HG03135 (cell line): ENCODE data around the gene ZFR.
"Not testable (repeated sequence)": the region's sequence is repeated elsewhere in the genome, so short reads cannot be mapped to it uniquely, and the experiment has no call there.

Experiments used
- ATAC-seq: cut with Tn5 transposase; IDR thresholded peaks from one replicate; pipeline ENCODE4 v1.9.1; 2021; ENCODE audit warnings: mild to moderate bottlenecking, moderate library complexity; ENCODE audit not compliant: unreplicated experiment

The ZFR gene

DNA sequence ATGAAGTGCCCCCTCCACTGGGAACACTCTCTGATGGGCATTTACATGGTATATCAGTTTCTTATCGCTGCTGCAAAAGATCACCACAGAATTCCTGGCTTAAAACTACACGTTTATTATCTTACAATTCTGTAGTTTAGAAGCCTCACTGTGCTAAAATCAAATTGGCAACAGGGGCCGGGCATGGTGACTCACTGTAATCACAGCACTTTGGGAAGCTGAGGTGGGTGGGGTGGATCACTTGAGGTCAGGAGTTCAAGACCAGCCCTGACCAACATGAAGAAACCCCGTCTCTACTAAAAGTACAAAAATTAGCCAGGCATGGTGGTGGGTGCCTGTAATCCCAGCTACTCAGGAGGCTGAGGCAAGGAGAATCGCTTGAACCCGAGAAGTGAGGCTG, 7.8 kb upstream of the ZFR start:
- not testable (repeated sequence) for ATAC-seq

DNA sequence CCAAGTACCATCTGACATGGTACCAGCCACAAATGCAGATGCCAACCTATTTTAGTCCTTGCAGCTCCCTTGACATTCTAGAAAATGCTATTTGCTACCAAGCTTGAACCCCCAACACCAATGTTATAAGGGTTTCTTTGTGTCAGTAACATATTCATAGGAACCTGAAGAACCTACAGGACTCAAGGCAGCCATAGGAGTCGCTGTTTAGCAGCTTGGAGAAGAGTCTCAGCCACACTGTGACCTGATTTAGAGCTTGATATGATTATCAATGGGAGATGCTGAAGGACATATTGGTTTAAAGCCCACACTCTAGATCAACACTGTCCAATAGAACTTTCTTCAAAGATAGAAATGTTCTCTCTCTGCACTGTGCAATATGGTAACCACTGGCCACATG, 6.4 kb upstream of the ZFR start:
- ATAC-seq = no peak

- no peak for ATAC-seq
Measured at GRCh38 chr5:32449262-32449661, 4.7 kb upstream of the ZFR start.

DNA sequence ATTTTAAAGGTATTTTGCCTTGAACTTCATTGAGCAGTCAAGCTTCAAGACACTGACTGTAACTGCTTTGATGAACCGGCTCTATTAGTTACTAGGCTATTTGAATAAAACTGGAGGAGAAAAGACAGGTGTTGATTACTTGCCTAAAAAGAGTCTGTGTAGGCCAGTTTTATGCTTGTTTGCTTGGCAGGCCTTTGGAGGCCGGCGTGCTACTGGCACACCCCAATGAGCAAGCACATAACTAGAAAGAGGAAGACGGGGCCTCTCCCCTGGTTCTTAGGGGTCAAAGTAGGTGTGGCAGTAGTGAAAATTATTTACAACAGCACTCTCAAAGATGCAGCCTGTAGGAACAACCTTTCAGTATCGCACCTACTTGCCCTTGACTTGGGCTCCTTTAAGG, 2.1 kb upstream of the ZFR start:
- ATAC-seq = no peak

- ATAC-seq = no peak
Measured at GRCh38 chr5:32445831-32446614, 1.5 kb upstream of the ZFR start.

GRCh38 chr5:32445287-32445758, 783 bp upstream of the ZFR start:
- no peak for ATAC-seq

- peak; percentile 50 for ATAC-seq
Measured at GRCh38 chr5:32443541-32444430, 754 bp downstream of the ZFR start.

DNA sequence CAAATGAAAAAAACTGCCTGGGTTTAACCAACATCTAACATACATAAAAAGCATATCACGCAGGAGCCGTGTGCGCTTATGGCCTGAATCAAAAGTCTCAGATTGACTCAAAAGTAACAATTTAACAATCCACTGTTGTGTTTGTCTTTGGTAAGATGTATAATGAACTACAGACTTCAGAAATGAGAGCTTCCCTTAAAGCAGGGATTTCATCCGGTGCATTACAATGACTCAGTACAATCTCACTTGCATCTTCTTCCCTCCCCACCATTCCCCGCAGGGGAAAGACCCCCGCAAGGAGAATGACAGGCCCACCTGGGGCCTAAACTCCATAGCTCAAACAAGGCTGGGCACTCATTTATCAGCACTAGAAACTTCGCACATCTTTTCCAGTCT, 1.4 kb downstream of the ZFR start:
- ATAC-seq = peak; percentile 28

- ATAC-seq = no peak
Measured at GRCh38 chr5:32439086-32439642, 5.4 kb downstream of the ZFR start.

DNA sequence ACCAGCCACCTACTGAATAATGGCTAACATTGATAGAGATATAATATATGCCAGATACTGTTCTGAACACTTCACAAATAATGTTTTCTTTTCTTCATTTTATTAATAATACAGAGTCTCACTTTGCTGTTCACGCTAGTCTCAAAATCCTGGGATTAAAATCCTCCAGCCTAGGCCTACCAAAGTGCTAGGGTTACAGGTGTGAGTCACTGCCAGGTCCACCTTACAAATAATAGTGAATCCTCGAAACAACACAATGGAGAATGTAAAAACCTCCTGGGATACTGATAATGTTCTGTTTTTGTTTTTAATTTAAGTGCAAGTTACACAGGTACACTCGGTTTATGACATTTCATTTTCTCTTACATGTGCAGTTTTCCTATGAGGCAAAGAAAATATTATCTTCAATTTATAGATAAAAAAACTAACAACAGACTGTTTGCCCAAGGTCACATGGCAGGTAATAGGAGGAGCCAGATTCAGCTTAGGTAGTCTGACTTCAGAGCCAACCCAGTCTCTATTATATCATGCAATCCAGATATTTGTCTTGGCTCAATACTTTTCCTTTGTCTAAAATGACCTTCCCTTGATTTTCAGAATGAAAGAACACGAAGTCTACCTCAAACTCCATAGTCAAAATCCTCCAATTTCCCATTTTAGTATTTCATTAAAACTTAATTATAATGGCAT, 7.8 kb downstream of the ZFR start:
- ATAC-seq = no peak

GRCh38 chr5:32435383-32435782, 9.2 kb downstream of the ZFR start:
- ATAC-seq = no peak

GRCh38 chr5:32434221-32434620, 10.3 kb downstream of the ZFR start:
- no peak for ATAC-seq

- ATAC-seq = no peak
Measured at GRCh38 chr5:32432633-32433032, 11.9 kb downstream of the ZFR start.

- ATAC-seq = not testable (repeated sequence)
Measured at GRCh38 chr5:32430825-32431224, 13.7 kb downstream of the ZFR start.

GRCh38 chr5:32428426-32428825, 16.1 kb downstream of the ZFR start:
- no peak for ATAC-seq

- no peak for ATAC-seq
Measured at GRCh38 chr5:32426440-32427151, 17.9 kb downstream of the ZFR start.

GRCh38 chr5:32422697-32423096, 21.8 kb downstream of the ZFR start:
- ATAC-seq = no peak

GRCh38 chr5:32421075-32421474, 23.5 kb downstream of the ZFR start:
- ATAC-seq = no peak

GRCh38 chr5:32420506-32420905, 24.0 kb downstream of the ZFR start:
- no peak for ATAC-seq

DNA sequence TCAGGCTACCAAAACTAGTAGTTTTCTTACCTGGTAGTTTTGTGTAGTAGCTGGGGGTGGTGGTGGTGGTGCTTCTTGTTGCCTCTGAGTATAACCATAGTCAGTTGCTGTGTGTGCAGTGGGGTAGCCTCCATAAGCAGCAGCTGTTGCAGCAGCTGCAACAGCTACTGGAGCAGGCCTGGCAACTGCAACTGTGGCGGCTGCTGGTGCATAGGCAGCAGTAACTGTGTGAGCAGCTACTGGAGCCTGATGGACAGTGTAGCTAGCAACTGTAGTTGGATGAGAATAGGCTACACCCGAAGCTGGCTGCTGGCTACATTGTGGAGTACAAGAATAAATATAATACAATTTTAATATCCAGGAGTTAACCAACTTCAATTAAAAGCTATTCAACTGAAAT, 24.7 kb downstream of the ZFR start:
- no peak for ATAC-seq
